Measurements from ENCODE around the gene GALNT17.

GRCh38 chr7:71613313-71613712 is 481.4 kb downstream of the GALNT17 start:
- no peak for TF ChIP-seq POLR2AphosphoS5 (IDR thresholded peaks at IDR 0.05; ENCODE audit: low read depth, low read length)
- no peak for TF ChIP-seq POLR2A (IDR thresholded peaks at IDR 0.05; ENCODE audit: low read depth, low read length)
